OCI-LY1 (cell line): ENCODE results near the gene PABPC1L.

Experiments
- EZH2 ChIP-seq: fragments of 200-600 bp; sonication (generic), shearing (Covaris generic); IDR thresholded peaks from 2 replicates; pipeline ENCODE4 v1.8.0; 2017; ENCODE audit warnings: borderline replicate concordance, mixed run types, mild to moderate bottlenecking, antibody characterized with exemption, low read length, moderate library complexity, mixed read lengths
- TF ChIP-seq, protein P1 (sequence below): fragments of 200-600 bp; sonication (generic), shearing (Covaris generic); IDR thresholded peaks from 2 replicates; pipeline ENCODE4 v1.5.1; 2017; ENCODE audit warnings: mild to moderate bottlenecking, antibody characterized with exemption, low read length, moderate library complexity, mixed read lengths

GRCh38 chr20:44910690-44911262 lies 916 bp downstream of the PABPC1L start:
- TF ChIP-seq EZH2: no peak
- TF ChIP-seq, protein P1, sequence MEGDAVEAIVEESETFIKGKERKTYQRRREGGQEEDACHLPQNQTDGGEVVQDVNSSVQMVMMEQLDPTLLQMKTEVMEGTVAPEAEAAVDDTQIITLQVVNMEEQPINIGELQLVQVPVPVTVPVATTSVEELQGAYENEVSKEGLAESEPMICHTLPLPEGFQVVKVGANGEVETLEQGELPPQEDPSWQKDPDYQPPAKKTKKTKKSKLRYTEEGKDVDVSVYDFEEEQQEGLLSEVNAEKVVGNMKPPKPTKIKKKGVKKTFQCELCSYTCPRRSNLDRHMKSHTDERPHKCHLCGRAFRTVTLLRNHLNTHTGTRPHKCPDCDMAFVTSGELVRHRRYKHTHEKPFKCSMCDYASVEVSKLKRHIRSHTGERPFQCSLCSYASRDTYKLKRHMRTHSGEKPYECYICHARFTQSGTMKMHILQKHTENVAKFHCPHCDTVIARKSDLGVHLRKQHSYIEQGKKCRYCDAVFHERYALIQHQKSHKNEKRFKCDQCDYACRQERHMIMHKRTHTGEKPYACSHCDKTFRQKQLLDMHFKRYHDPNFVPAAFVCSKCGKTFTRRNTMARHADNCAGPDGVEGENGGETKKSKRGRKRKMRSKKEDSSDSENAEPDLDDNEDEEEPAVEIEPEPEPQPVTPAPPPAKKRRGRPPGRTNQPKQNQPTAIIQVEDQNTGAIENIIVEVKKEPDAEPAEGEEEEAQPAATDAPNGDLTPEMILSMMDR: no peak
